Hepatocyte (in vitro differentiated cells): ENCODE results near the gene KCNK15.

Experiments
- EZH2 ChIP-seq: fragments of 200-600 bp; sonication (generic); IDR thresholded peaks from 2 replicates; pipeline ENCODE4 v1.6.1; 2016; ENCODE audit warnings: antibody characterized with exemption, mild to moderate bottlenecking, borderline replicate concordance
- TF ChIP-seq, protein P1 (sequence below): fragments of 200-600 bp; sonication (generic); IDR thresholded peaks from 2 replicates; pipeline ENCODE4 v1.5.1; 2016; ENCODE audit warnings: antibody characterized with exemption, mild to moderate bottlenecking; ENCODE audit not compliant: poor library complexity

GRCh38 chr20:44769481-44769863, 23.8 kb downstream of the KCNK15 start:
- TF ChIP-seq, protein P1, sequence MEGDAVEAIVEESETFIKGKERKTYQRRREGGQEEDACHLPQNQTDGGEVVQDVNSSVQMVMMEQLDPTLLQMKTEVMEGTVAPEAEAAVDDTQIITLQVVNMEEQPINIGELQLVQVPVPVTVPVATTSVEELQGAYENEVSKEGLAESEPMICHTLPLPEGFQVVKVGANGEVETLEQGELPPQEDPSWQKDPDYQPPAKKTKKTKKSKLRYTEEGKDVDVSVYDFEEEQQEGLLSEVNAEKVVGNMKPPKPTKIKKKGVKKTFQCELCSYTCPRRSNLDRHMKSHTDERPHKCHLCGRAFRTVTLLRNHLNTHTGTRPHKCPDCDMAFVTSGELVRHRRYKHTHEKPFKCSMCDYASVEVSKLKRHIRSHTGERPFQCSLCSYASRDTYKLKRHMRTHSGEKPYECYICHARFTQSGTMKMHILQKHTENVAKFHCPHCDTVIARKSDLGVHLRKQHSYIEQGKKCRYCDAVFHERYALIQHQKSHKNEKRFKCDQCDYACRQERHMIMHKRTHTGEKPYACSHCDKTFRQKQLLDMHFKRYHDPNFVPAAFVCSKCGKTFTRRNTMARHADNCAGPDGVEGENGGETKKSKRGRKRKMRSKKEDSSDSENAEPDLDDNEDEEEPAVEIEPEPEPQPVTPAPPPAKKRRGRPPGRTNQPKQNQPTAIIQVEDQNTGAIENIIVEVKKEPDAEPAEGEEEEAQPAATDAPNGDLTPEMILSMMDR = no peak
- TF ChIP-seq EZH2 = no peak
